IMR-90 (cell line): ENCODE results near the gene PTCH2. TPM values are rescaled to one million over a fixed set of nuclear protein-coding genes. Genes with fewer than 3 reads are reported as not detected.
A peak's percentile ranks its signal among the peaks of the same experiment; 100 is the strongest.

Experiments used
- ATAC-seq: fragments of 200-7000 bp; cut with Tn5 transposase; 2 replicates; pipeline ENCODE4 v1.9.1; 2020; ENCODE audit warnings: low read depth, mild to moderate bottlenecking, moderate library complexity
- BruUV-seq: library from RNA; stranded (reverse); fragments of 400-500 nt; replicated peaks from 2 replicates; lab custom pipeline; 2021; lab: Mats Ljungman, UMichigan
- CTCF ChIA-PET: fragments of 300-600 bp; formaldehyde crosslinking; extraction: SDS; loops from one replicate; lab custom pipeline; 2021; ENCODE audit warnings: antibody characterized with exemption; lab: Yijun Ruan, JAX
- POLR2A ChIA-PET: fragments of 300-600 bp; sonication (Branson Sonifier 250); formaldehyde crosslinking; loops from one replicate; lab custom pipeline; 2022; ENCODE audit warnings: antibody characterized with exemption; ENCODE audit not compliant: unreplicated experiment; lab: Charles Lee
- DNase-seq: peaks from one replicate; pipeline ENCODE4 v3.0.0; 2013
- H2AFZ ChIP-seq: replicated peaks from 2 replicates; pipeline ENCODE3; 2013; ENCODE audit warnings: low read length, mild to moderate bottlenecking; ENCODE audit not compliant: poor library complexity
- H2AK5ac ChIP-seq: 2 replicates; pipeline ENCODE4 v1.6.1; 2013; ENCODE audit warnings: low read depth, low read length, inconsistent platforms
- H2AK9ac ChIP-seq: replicated peaks from 2 replicates; pipeline ENCODE3; 2013; ENCODE audit warnings: mild to moderate bottlenecking, low read depth, low read length, moderate library complexity; ENCODE audit not compliant: poor library complexity
- H2BK120ac ChIP-seq: 2 replicates; pipeline ENCODE4 v1.6.1; 2013; ENCODE audit warnings: low read depth, low read length, inconsistent platforms
- H2BK15ac ChIP-seq: 3 replicates; pipeline ENCODE4 v1.6.1; 2013; ENCODE audit warnings: low read depth, low read length, inconsistent platforms
- H2BK20ac ChIP-seq: 2 replicates; pipeline ENCODE4 v1.6.1; 2013; ENCODE audit warnings: low read depth, mild to moderate bottlenecking, inconsistent platforms, low read length, moderate library complexity
- H2BK5ac ChIP-seq: 2 replicates; pipeline ENCODE4 v1.6.1; 2013; ENCODE audit warnings: mild to moderate bottlenecking, low read depth, low read length, inconsistent platforms; ENCODE audit not compliant: poor library complexity, severe bottlenecking
- H3K14ac ChIP-seq: replicated peaks from 2 replicates; pipeline ENCODE4 v1.6.1; 2013; ENCODE audit warnings: low read depth, low read length, inconsistent platforms
- H3K18ac ChIP-seq: 2 replicates; pipeline ENCODE4 v1.6.1; 2013; ENCODE audit warnings: low read depth, low read length, control low read depth
- H3K23ac ChIP-seq: 2 replicates; pipeline ENCODE4 v1.6.1; 2013; ENCODE audit warnings: low read depth, low read length, inconsistent platforms
- H3K27ac ChIP-seq: 2 replicates; pipeline ENCODE4 v1.5.1; 2013; ENCODE audit warnings: mild to moderate bottlenecking, control low read depth, low read length; ENCODE audit not compliant: insufficient read depth
- H3K27me3 ChIP-seq: 2 replicates; pipeline ENCODE4 v1.6.1; 2013; ENCODE audit warnings: low read length; ENCODE audit not compliant: control insufficient read depth, insufficient read depth
- H3K36me3 ChIP-seq: 2 replicates; pipeline ENCODE4 v1.6.1; 2013; ENCODE audit warnings: low read length, mixed read lengths; ENCODE audit not compliant: control insufficient read depth, insufficient read depth
- H3K4ac ChIP-seq: 2 replicates; pipeline ENCODE4 v1.6.1; 2013; ENCODE audit warnings: low read depth, low read length, inconsistent platforms
- H3K4me1 ChIP-seq: 2 replicates; pipeline ENCODE4 v1.6.1; 2013; ENCODE audit warnings: low read length, mixed read lengths; ENCODE audit not compliant: control insufficient read depth, insufficient read depth
- H3K4me2 ChIP-seq: 2 replicates; pipeline ENCODE4 v1.6.1; 2013; ENCODE audit warnings: low read depth, mild to moderate bottlenecking, control low read depth, low read length, moderate library complexity
- H3K4me3 ChIP-seq: 2 replicates; pipeline ENCODE4 v1.5.1; 2013; ENCODE audit warnings: low read depth, mild to moderate bottlenecking, control low read depth, low read length, moderate library complexity; ENCODE audit not compliant: insufficient read depth
- H3K56ac ChIP-seq: 2 replicates; pipeline ENCODE4 v1.6.1; 2013; ENCODE audit warnings: low read length, inconsistent platforms; ENCODE audit not compliant: insufficient read depth; ENCODE audit errors: extremely low read depth
- H3K79me1 ChIP-seq, 2 experiments: 2 replicates each; pipeline ENCODE4 v1.6.1; 2013; ENCODE audit warnings: low read length in 2 of 2, inconsistent platforms in 1 of 2, low read depth in 1 of 2
- H3K9ac ChIP-seq: 2 replicates; pipeline ENCODE4 v1.6.1; 2013; ENCODE audit warnings: low read depth, low read length, control low read depth
- H3K9me1 ChIP-seq: 2 replicates; pipeline ENCODE4 v1.6.1; 2013; ENCODE audit warnings: low read length, inconsistent platforms; ENCODE audit not compliant: insufficient read depth
- H3K9me3 ChIP-seq: 2 replicates; pipeline ENCODE4 v1.6.1; 2013; ENCODE audit warnings: low read length; ENCODE audit not compliant: control insufficient read depth, insufficient read depth
- H4K20me1 ChIP-seq: 2 replicates; pipeline ENCODE4 v1.6.1; 2013; ENCODE audit warnings: low read length, inconsistent platforms; ENCODE audit not compliant: insufficient read depth
- H4K5ac ChIP-seq: 2 replicates; pipeline ENCODE4 v1.6.1; 2013; ENCODE audit warnings: mild to moderate bottlenecking, low read depth, low read length, control low read depth
- H4K8ac ChIP-seq, 2 experiments: 2 replicates each; pipeline ENCODE4 v1.6.1; 2013; ENCODE audit warnings: low read depth in 2 of 2, low read length in 2 of 2, control low read depth in 1 of 2, inconsistent platforms in 1 of 2
- H4K91ac ChIP-seq: 2 replicates; pipeline ENCODE4 v1.6.1; 2013; ENCODE audit warnings: low read depth, low read length, inconsistent platforms; ENCODE audit not compliant: insufficient read depth
- CEBPB ChIP-seq: IDR thresholded peaks from 2 replicates; pipeline ENCODE4 v1.6.1; 2012; ENCODE audit warnings: low read depth, low read length, improper control_type of control experiment
- CHD1 ChIP-seq: IDR thresholded peaks from 2 replicates; pipeline ENCODE4 v1.6.1; 2012; ENCODE audit warnings: low read depth, low read length, improper control_type of control experiment
- CTCF ChIP-seq: conservative IDR thresholded peaks from 2 replicates; pipeline ENCODE4 v1.5.1; 2012; ENCODE audit warnings: mild to moderate bottlenecking, low read depth, low read length, improper control_type of control experiment
- FOS ChIP-seq: fragments of 150-350 bp; IDR thresholded peaks from 2 replicates; pipeline ENCODE4 v1.6.1; 2016; ENCODE audit warnings: low read depth, low read length
- POLR2A ChIP-seq: IDR thresholded peaks from 2 replicates; pipeline ENCODE4 v1.6.1; 2012; ENCODE audit warnings: mild to moderate bottlenecking, low read depth, low read length
- RCOR1 ChIP-seq: IDR thresholded peaks from 2 replicates; pipeline ENCODE4 v1.6.1; 2012; ENCODE audit warnings: mild to moderate bottlenecking, low read length, improper control_type of control experiment; ENCODE audit not compliant: insufficient replicate concordance
- RFX5 ChIP-seq: IDR thresholded peaks from 2 replicates; pipeline ENCODE4 v1.8.0; 2012; ENCODE audit warnings: low read depth, mild to moderate bottlenecking, low read length, moderate library complexity
- SMC3 ChIP-seq: fragments of 150-350 bp; IDR thresholded peaks from 2 replicates; pipeline ENCODE4 v1.6.1; 2016; ENCODE audit warnings: low read depth, mild to moderate bottlenecking, antibody characterized with exemption, low read length, moderate library complexity
- WGBS, 2 experiments: methylation state at CpG; one replicate each; pipeline versions ENCODE4 v1.1.5 to v1.1.7; 2013; ENCODE audit warnings: missing lambda C conversion rate in 2 of 2; ENCODE audit not compliant: insufficient read length in 1 of 2; ENCODE audit errors: extremely low coverage in 2 of 2; 5-methylcytosine and 5-hydroxymethylcytosine counted together
- dilution Hi-C: fragments of 300-500 bp; cut with HindIII; formaldehyde crosslinking; loops from one replicate; pipeline ENCODE4 v1.14.3; 2018; ENCODE audit warnings: low sequenced_read_pairs; ENCODE audit not compliant: unreplicated experiment
- in situ Hi-C: fragments of 300-500 bp; cut with MboI; formaldehyde crosslinking; loops from 3 replicates; pipeline ENCODE4 v1.14.3; 2019; ENCODE audit warnings: low sequenced_read_pairs, inconsistent platforms, mixed read lengths
- intact Hi-C: fragments of 100-400 bp; cut with micrococcal nuclease; formaldehyde crosslinking; loops from 2 replicates; pipeline ENCODE4 v1.10.0; 2022
- polyA plus RNA-seq, 3 experiments: library from polyadenylated mRNA; depleted of rRNA; stranded (reverse); fragments of >200 nt; gene quantifications; 2 replicates each; pipeline ENCODE4 v1.2.3, GENCODE V29; 2012; ENCODE audit warnings: low replicate concordance in 1 of 3
- total RNA-seq: library from RNA; depleted of rRNA; stranded (reverse); fragments of >200 nt; gene quantifications from 2 replicates; pipeline ENCODE4 v1.2.3, GENCODE V29; 2012

The PTCH2 gene
- total and polyA plus RNA-seq, 2 of the 4 experiments (the other 2 are of a cell fraction): under 0.01 to 0.56 TPM

GRCh38 chr1:44842486-44842861 lies 579 bp downstream of the PTCH2 start:
- H3K4me3 ChIP-seq: peak overlapping the region; percentile 51
- H3K18ac ChIP-seq: no peak overlapping the region
- no peak overlapping the region for H4K91ac ChIP-seq
- no peak overlapping the region; the same call in 1 of the 2 replicates for H3K56ac ChIP-seq
- no peaks in the 10 kb centered on the region for H3K9me3 ChIP-seq
- no peaks in the 10 kb centered on the region; the same call in 1 of the 2 replicates for H3K27me3 ChIP-seq
- H3K9ac ChIP-seq: no peak overlapping the region
- no peak overlapping the region for H4K8ac ChIP-seq
- H3K4ac ChIP-seq: peak overlapping the region; percentile 20; the same call in 1 of the 2 replicates
- DNase-seq: no peak
- BruUV-seq: no TSS peak
- peak overlapping the region; percentile 93 for H2AFZ ChIP-seq
- intact Hi-C loops (no loop called here), dilution Hi-C loops (no loop called here), in situ Hi-C loops (no loop called here)
- TF ChIP-seq FOS (no peak), CEBPB (no peak), RFX5 (no peak), CTCF (no peak), SMC3 (no peak), RCOR1 (no peak), POLR2A (no peak), CHD1 (no peak)
- peak overlapping the region; percentile 16; the same call in 1 of the 2 replicates for H3K23ac ChIP-seq
- no peak for ATAC-seq
- peak overlapping the region; percentile 89 for H2AK9ac ChIP-seq
- peak overlapping the region; percentile 31; the same call in 1 of the 2 replicates for H3K14ac ChIP-seq
- no peak overlapping the region for H2BK15ac ChIP-seq
- H2BK120ac ChIP-seq: no peak overlapping the region
- no peaks in the 10 kb centered on the region for H3K4me1 ChIP-seq
- no peak overlapping the region for H4K5ac ChIP-seq
- CTCF ChIA-PET: no interaction called here
- no peaks in the 10 kb centered on the region for H4K20me1 ChIP-seq
- no peak overlapping the region for H2BK20ac ChIP-seq
- WGBS, 2 experiments: 60% methylated on average over 13 of the region's 16 CpGs; no CpG with 5 or more reads in 1 of the 2 experiments
- POLR2A ChIA-PET: no interaction called here
- no peak overlapping the region for H2BK5ac ChIP-seq
- no peaks in the 10 kb centered on the region for H3K79me1 ChIP-seq
- H3K27ac ChIP-seq: no peak overlapping the region; the same call in 1 of the 2 replicates
- H3K9me1 ChIP-seq: no peaks in the 10 kb centered on the region; the same call in 1 of the 2 replicates
- H3K36me3 ChIP-seq: no peaks in the 10 kb centered on the region
- H2AK5ac ChIP-seq: peak overlapping the region; percentile 29; the same call in 1 of the 2 replicates
- H3K4me2 ChIP-seq: peak overlapping the region; percentile 54
